ENCODE measurements around the gene ANKS1B. TPM values are rescaled to one million over a fixed set of nuclear protein-coding genes. Genes with fewer than 3 reads are reported as not detected.

ANKS1B gene
- total and polyA plus RNA-seq, 2 of the 4 experiments (the other 2 are of a cell fraction): 0.17 to 0.18 TPM

DNA sequence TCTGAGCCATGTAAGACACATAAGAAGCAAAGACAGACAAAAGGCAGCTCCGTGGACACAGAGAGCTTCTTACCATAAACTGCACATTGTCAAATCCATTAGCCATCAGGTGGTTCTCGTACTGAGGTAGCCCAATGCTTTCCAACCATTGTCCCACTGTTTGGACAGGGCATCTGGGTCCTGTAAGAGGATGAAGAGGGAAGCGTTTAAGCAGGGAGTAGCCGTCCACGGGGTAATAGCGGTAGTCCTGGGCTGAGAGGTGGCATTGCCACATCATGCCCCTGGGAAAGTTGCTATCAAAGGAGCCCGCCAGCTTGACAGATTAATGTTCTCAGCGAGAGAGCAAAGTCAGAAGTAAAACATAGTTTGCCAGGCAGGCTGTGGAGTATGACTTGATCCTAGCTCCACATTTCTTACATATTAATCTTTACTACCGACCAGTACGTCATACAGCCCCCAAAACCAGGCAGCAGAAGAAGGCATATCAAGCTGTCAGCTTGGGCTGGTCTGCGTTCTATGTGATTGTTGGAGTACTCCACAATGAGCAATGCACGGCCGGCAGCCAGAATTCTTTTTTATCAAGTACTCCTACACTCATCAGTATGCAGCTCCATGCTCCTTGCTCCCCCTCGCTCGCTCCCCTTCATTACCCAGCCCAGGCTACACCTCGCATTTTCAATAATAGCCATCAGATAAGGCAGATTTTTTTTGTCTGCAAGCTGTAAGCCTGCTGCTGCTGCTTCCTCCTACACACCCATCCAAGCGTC lies 830.3 kb downstream of the ANKS1B start:
- Histone ChIP-seq H2AK9ac (replicated peaks; ENCODE audit: low read depth, low read length, poor library complexity) (no peak overlapping the region), H3K56ac (ENCODE audit: extremely low read depth, insufficient read depth, low read length) (no peak overlapping the region), H2AFZ (replicated peaks; ENCODE audit: low read length, poor library complexity) (no peak overlapping the region), H3K36me3 (ENCODE audit: control insufficient read depth, insufficient read depth, low read length) (no peaks in the 10 kb centered on the region), H3K9ac (ENCODE audit: low read depth, low read length) (no peak overlapping the region), H4K91ac (ENCODE audit: insufficient read depth, low read depth, low read length) (no peak overlapping the region), H3K79me1 (ENCODE audit: low read depth in 1 of 2, low read length in 2 of 2) (no peaks in the 10 kb centered on the region), H3K4me3 (ENCODE audit: insufficient read depth, low read depth, low read length) (no peak overlapping the region), H3K4ac (ENCODE audit: low read depth, low read length) (no peak overlapping the region), H2BK120ac (ENCODE audit: low read depth, low read length) (no peak overlapping the region), H3K9me3 (ENCODE audit: control insufficient read depth, insufficient read depth, low read length) (0 out of 2 replicates have a peak, but pooled peaks cover 2% of the 10 kb centered on the region), H3K23ac (ENCODE audit: low read depth, low read length) (no peak overlapping the region), H4K5ac (ENCODE audit: low read depth, low read length) (no peak overlapping the region), H3K4me1 (ENCODE audit: control insufficient read depth, insufficient read depth, low read length) (no peaks in the 10 kb centered on the region), H3K4me2 (ENCODE audit: low read depth, low read length) (no peak overlapping the region), H3K18ac (ENCODE audit: low read depth, low read length) (no peak overlapping the region), H3K27ac (ENCODE audit: insufficient read depth, low read length) (no peak overlapping the region), H2BK15ac (ENCODE audit: low read depth, low read length) (no peak overlapping the region), H2AK5ac (ENCODE audit: low read depth, low read length) (no peak overlapping the region), H3K27me3 (ENCODE audit: control insufficient read depth, insufficient read depth, low read length) (no peaks in the 10 kb centered on the region), H2BK20ac (ENCODE audit: low read depth, low read length) (no peak overlapping the region), H4K20me1 (ENCODE audit: insufficient read depth, low read length) (no peaks in the 10 kb centered on the region), H3K14ac (replicated peaks; ENCODE audit: low read depth, low read length) (no peak overlapping the region), H4K8ac (ENCODE audit: low read depth in 2 of 2, low read length in 2 of 2) (no peak overlapping the region), H3K9me1 (ENCODE audit: insufficient read depth, low read length) (no peaks in the 10 kb centered on the region), H2BK5ac (ENCODE audit: low read depth, low read length, poor library complexity, severe bottlenecking) (no peak overlapping the region)
- POLR2A ChIA-PET (ENCODE audit: unreplicated experiment): no interaction called here
- no TSS peak for BruUV-seq (replicated peaks)
- no peak for ATAC-seq (ENCODE audit: low read depth)
- intact Hi-C loops (cut with micrococcal nuclease): no loop called here
- CTCF ChIA-PET: no interaction called here
- in situ Hi-C loops (cut with MboI; ENCODE audit: low sequenced_read_pairs): no loop called here
- 51% methylated on average over 5 of the region's 17 CpGs; no CpG with 5 or more reads in 1 of the 2 experiments for WGBS, 2 experiments (ENCODE audit: extremely low coverage in 2 of 2, insufficient read length in 1 of 2)
- dilution Hi-C loops (cut with HindIII; ENCODE audit: low sequenced_read_pairs, unreplicated experiment): no loop called here
- TF ChIP-seq RAD21 (IDR thresholded peaks at IDR 0.05; ENCODE audit: low read length): no peak
- TF ChIP-seq ELK1 (IDR thresholded peaks at IDR 0.05; ENCODE audit: borderline replicate concordance, low read depth, low read length): no peak
- no peak for TF ChIP-seq CEBPB (IDR thresholded peaks at IDR 0.05; ENCODE audit: low read depth, low read length)
- no peak for TF ChIP-seq MAZ (IDR thresholded peaks at IDR 0.05; ENCODE audit: borderline replicate concordance, low read depth, low read length)
- TF ChIP-seq NFE2L2 (IDR thresholded peaks at IDR 0.05; ENCODE audit: low read depth, low read length): no peak
- TF ChIP-seq SMC3 (IDR thresholded peaks at IDR 0.05; ENCODE audit: low read depth, low read length): no peak
- TF ChIP-seq MAFK (IDR thresholded peaks at IDR 0.05; ENCODE audit: low read depth, low read length): no peak
- TF ChIP-seq CHD1 (IDR thresholded peaks at IDR 0.05; ENCODE audit: low read depth, low read length): no peak
- TF ChIP-seq, protein P1, sequence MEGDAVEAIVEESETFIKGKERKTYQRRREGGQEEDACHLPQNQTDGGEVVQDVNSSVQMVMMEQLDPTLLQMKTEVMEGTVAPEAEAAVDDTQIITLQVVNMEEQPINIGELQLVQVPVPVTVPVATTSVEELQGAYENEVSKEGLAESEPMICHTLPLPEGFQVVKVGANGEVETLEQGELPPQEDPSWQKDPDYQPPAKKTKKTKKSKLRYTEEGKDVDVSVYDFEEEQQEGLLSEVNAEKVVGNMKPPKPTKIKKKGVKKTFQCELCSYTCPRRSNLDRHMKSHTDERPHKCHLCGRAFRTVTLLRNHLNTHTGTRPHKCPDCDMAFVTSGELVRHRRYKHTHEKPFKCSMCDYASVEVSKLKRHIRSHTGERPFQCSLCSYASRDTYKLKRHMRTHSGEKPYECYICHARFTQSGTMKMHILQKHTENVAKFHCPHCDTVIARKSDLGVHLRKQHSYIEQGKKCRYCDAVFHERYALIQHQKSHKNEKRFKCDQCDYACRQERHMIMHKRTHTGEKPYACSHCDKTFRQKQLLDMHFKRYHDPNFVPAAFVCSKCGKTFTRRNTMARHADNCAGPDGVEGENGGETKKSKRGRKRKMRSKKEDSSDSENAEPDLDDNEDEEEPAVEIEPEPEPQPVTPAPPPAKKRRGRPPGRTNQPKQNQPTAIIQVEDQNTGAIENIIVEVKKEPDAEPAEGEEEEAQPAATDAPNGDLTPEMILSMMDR (conservative IDR thresholded peaks at IDR 0.05; ENCODE audit: low read depth, low read length): no peak
- no peak for TF ChIP-seq RCOR1 (IDR thresholded peaks at IDR 0.05; ENCODE audit: insufficient replicate concordance, low read length)
- TF ChIP-seq MXI1 (IDR thresholded peaks at IDR 0.05; ENCODE audit: borderline replicate concordance, low read depth, low read length): no peak
- TF ChIP-seq, protein P2, sequence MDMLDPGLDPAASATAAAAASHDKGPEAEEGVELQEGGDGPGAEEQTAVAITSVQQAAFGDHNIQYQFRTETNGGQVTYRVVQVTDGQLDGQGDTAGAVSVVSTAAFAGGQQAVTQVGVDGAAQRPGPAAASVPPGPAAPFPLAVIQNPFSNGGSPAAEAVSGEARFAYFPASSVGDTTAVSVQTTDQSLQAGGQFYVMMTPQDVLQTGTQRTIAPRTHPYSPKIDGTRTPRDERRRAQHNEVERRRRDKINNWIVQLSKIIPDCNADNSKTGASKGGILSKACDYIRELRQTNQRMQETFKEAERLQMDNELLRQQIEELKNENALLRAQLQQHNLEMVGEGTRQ (IDR thresholded peaks at IDR 0.05; ENCODE audit: low read depth, low read length): no peak
- no peak for TF ChIP-seq BHLHE40 (IDR thresholded peaks at IDR 0.05; ENCODE audit: low read depth, low read length)
- no peak for TF ChIP-seq RFX5 (IDR thresholded peaks at IDR 0.05; ENCODE audit: low read depth, low read length)
- no peak for TF ChIP-seq FOS (IDR thresholded peaks at IDR 0.05; ENCODE audit: low read depth, low read length)
- TF ChIP-seq POLR2A (IDR thresholded peaks at IDR 0.05; ENCODE audit: low read depth, low read length): no peak
- no peak for DNase-seq

Measured in IMR-90 (cell line).